B cell (primary cell): ENCODE measurements around the gene GGNBP2.

Source experiments
- CTCF ChIP-seq: fragments of 200-600 bp; IDR thresholded peaks from one replicate; pipeline ENCODE4 v1.8.0; 2022; ENCODE audit warnings: antibody characterized with exemption, mild to moderate bottlenecking
- EZH2 ChIP-seq: IDR thresholded peaks from 2 replicates; pipeline ENCODE4 v1.6.1; 2012; ENCODE audit warnings: borderline replicate concordance, low read depth, mild to moderate bottlenecking, moderate library complexity, low read length; ENCODE audit not compliant: insufficient read depth, poor library complexity, severe bottlenecking

DNA sequence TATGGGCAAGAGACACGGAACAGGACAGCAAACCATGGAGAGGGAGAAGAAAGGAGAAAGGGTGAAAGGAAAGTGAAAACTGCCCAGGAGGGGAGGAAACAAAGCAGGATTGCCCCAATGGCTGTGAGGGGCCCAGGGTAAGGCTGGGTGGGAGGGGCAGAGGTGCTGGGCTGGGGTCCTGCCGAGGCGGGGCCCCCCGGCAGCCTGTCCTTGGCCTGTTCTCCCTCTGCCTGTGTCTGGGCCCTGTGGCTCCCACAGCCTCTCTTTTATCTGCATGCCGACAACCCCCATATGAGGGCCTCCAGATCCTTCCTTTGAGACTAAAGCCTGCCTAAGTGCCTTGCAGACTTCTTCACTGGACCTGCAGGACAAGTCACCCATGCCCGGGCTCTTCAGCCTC is 42.8 kb upstream of the GGNBP2 start:
- TF ChIP-seq CTCF (no peak), EZH2 (no peak)
